OCI-LY1 (cell line): ENCODE measurements around the gene CNTNAP5.

ENCODE experiments used
- H2AFZ ChIP-seq: fragments of 200-600 bp; sonication (generic), shearing (Covaris generic); 2 replicates; pipeline ENCODE4 v1.6.0; 2014; ENCODE audit warnings: antibody characterized with exemption, mild to moderate bottlenecking, low read length
- H3F3A ChIP-seq: fragments of 200-600 bp; sonication (generic), shearing (Covaris generic); 2 replicates; pipeline ENCODE4 v1.6.0; 2014; ENCODE audit warnings: mild to moderate bottlenecking, antibody characterized with exemption, low read length, moderate library complexity; ENCODE audit not compliant: insufficient read depth
- H3K27ac ChIP-seq: fragments of 200-600 bp; sonication (generic); 2 replicates; pipeline ENCODE4 v1.5.1; 2014; ENCODE audit warnings: low read length, mixed run types, mild to moderate bottlenecking, low read depth; ENCODE audit not compliant: poor library complexity, severe bottlenecking
- H3K27me3 ChIP-seq: fragments of 200-600 bp; sonication (generic); 2 replicates; pipeline ENCODE4 v1.6.0; 2014; ENCODE audit warnings: antibody characterized with exemption, mild to moderate bottlenecking, low read length, moderate library complexity; ENCODE audit not compliant: insufficient read depth
- H3K36me3 ChIP-seq: fragments of 200-600 bp; sonication (generic); 2 replicates; pipeline ENCODE4 v1.6.1; 2014; ENCODE audit warnings: mild to moderate bottlenecking, antibody characterized with exemption, low read length, moderate library complexity, mixed read lengths; ENCODE audit not compliant: insufficient read depth
- H3K4me1 ChIP-seq: fragments of 200-600 bp; sonication (generic); 2 replicates; pipeline ENCODE4 v1.5.1; 2014; ENCODE audit warnings: mild to moderate bottlenecking, low read length, moderate library complexity; ENCODE audit not compliant: insufficient read depth, severe bottlenecking
- H3K4me2 ChIP-seq: fragments of 200-600 bp; sonication (generic), shearing (Covaris generic); 2 replicates; pipeline ENCODE4 v1.6.1; 2014; ENCODE audit warnings: low read length
- H3K4me3 ChIP-seq: fragments of 200-600 bp; sonication (generic); 2 replicates; pipeline ENCODE4 v1.5.1; 2014; ENCODE audit warnings: low read length, low read depth, mild to moderate bottlenecking, mixed read lengths; ENCODE audit not compliant: poor library complexity, severe bottlenecking
- H3K79me2 ChIP-seq: fragments of 200-600 bp; shearing (Covaris generic); 2 replicates; pipeline ENCODE4 v1.6.1; 2016; ENCODE audit warnings: mixed run types, low read length, mixed read lengths; ENCODE audit not compliant: insufficient read depth
- H3K9ac ChIP-seq: fragments of 200-600 bp; sonication (generic), shearing (Covaris generic); 2 replicates; pipeline ENCODE4 v1.6.1; 2014; ENCODE audit warnings: mild to moderate bottlenecking, low read length, mixed read lengths
- H3K9me2 ChIP-seq: fragments of 200-600 bp; sonication (generic), shearing (Covaris generic); 2 replicates; pipeline ENCODE4 v1.6.1; 2014; ENCODE audit warnings: low read depth, mild to moderate bottlenecking, low read length, mixed read lengths
- H3K9me3 ChIP-seq: fragments of 200-600 bp; shearing (Covaris generic); 2 replicates; pipeline ENCODE4 v1.6.1; 2014; ENCODE audit warnings: low read length, mixed read lengths
- H4K20me1 ChIP-seq: fragments of 200-600 bp; sonication (generic), shearing (Covaris generic); 2 replicates; pipeline ENCODE4 v1.6.0; 2016; ENCODE audit warnings: mild to moderate bottlenecking, low read length; ENCODE audit not compliant: insufficient read depth
- CTCF ChIP-seq: fragments of 200-600 bp; sonication (generic), shearing (Covaris generic); IDR thresholded peaks from 2 replicates; pipeline ENCODE4 v1.5.1; 2017; ENCODE audit warnings: mild to moderate bottlenecking, antibody characterized with exemption, low read length, moderate library complexity, mixed read lengths
- EZH2 ChIP-seq: fragments of 200-600 bp; sonication (generic), shearing (Covaris generic); IDR thresholded peaks from 2 replicates; pipeline ENCODE4 v1.8.0; 2017; ENCODE audit warnings: borderline replicate concordance, mixed run types, mild to moderate bottlenecking, antibody characterized with exemption, low read length, moderate library complexity, mixed read lengths

CNTNAP5 gene

GRCh38 chr2:124201713-124202112, 176.6 kb downstream of the CNTNAP5 start:
- H3K4me2 ChIP-seq: no peak overlapping the region
- H3F3A ChIP-seq: no peaks in the 10 kb centered on the region
- H3K9me3 ChIP-seq: no peaks in the 10 kb centered on the region
- no peaks in the 10 kb centered on the region for H3K27me3 ChIP-seq
- H3K4me1 ChIP-seq: no peaks in the 10 kb centered on the region
- H3K27ac ChIP-seq: no peak overlapping the region
- H3K9ac ChIP-seq: no peak overlapping the region
- TF ChIP-seq CTCF (no peak), EZH2 (no peak)
- H3K9me2 ChIP-seq: no peaks in the 10 kb centered on the region
- H4K20me1 ChIP-seq: no peaks in the 10 kb centered on the region
- H3K36me3 ChIP-seq: no peaks in the 10 kb centered on the region
- H3K4me3 ChIP-seq: no peak overlapping the region
- H2AFZ ChIP-seq: no peak overlapping the region
- no peaks in the 10 kb centered on the region for H3K79me2 ChIP-seq

- Histone ChIP-seq H3K27ac (no peak overlapping the region), H3K9me3 (no peaks in the 10 kb centered on the region), H3F3A (no peaks in the 10 kb centered on the region), H3K79me2 (no peaks in the 10 kb centered on the region), H3K9ac (no peak overlapping the region), H3K4me1 (no peaks in the 10 kb centered on the region), H3K36me3 (no peaks in the 10 kb centered on the region), H2AFZ (no peak overlapping the region), H3K27me3 (no peaks in the 10 kb centered on the region), H3K4me3 (no peak overlapping the region), H4K20me1 (no peaks in the 10 kb centered on the region), H3K4me2 (no peak overlapping the region), H3K9me2 (no peaks in the 10 kb centered on the region)
- TF ChIP-seq CTCF: no peak
- TF ChIP-seq EZH2: no peak
Measured at GRCh38 chr2:124209441-124209840, 184.4 kb downstream of the CNTNAP5 start.

- Histone ChIP-seq H3K9me2 (no peaks in the 10 kb centered on the region), H3F3A (no peaks in the 10 kb centered on the region), H3K27ac (no peak overlapping the region), H3K36me3 (no peaks in the 10 kb centered on the region), H2AFZ (no peak overlapping the region), H3K4me2 (no peak overlapping the region), H3K79me2 (no peaks in the 10 kb centered on the region), H3K4me1 (no peaks in the 10 kb centered on the region), H3K9ac (no peak overlapping the region), H3K27me3 (no peaks in the 10 kb centered on the region), H3K4me3 (no peak overlapping the region), H3K9me3 (no peaks in the 10 kb centered on the region), H4K20me1 (no peaks in the 10 kb centered on the region)
- TF ChIP-seq CTCF (no peak), EZH2 (no peak)
Measured at GRCh38 chr2:124211461-124211860, 186.4 kb downstream of the CNTNAP5 start.
